ENCODE measurements around the gene E4F1.
"Not testable (repeated sequence)": the region's sequence is repeated elsewhere in the genome, so short reads cannot be mapped to it uniquely, and the experiment has no call there.

Gene E4F1

DNA sequence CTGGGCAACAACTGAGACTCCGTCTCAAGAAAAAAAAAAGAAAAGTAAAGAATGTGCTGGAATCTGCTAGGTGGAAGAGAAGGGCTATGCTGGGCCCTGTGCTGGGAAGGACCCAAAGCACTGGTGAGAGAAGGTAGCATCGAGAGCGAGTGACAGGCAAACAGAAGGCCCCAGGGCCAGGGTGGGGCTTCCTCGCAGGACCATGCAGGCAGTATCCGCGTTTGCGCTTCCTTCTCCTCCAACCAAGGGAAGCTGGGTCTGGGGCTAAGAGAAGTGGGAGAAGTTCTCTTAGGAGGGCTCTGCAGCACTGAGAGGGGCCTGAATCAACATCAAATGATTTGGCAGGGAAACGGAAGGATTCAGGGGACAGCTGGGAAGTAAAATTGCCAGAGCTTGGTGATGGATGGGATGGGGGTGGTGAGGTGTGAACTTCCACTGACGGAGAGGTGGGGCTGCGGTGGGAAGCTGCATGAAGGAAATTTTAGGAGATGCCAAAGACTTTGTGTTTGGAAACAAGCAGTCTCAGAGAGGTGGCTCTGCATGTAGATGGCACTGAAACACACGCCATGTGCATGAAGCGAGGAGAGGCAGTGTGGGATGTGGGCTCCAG, 33.2 kb downstream of the E4F1 start:
- Histone ChIP-seq H3K9ac (no peak overlapping the region), H3K36me3 (ENCODE audit: control insufficient read depth, insufficient read depth, low read length) (no peaks in the 10 kb centered on the region), H3K4me3 (ENCODE audit: low read depth, low read length) (no peak overlapping the region), H3K9me3 (ENCODE audit: control insufficient read depth, low read length) (no peaks in the 10 kb centered on the region), H3K4me2 (ENCODE audit: low read length) (no peak overlapping the region), H2AFZ (no peak overlapping the region), H3K27ac (no peak overlapping the region), H3K4me1 (peaks cover 5% of the 10 kb centered on the region), H3K79me2 (peaks cover 2% of the 10 kb centered on the region), H3K27me3 (ENCODE audit: control insufficient read depth, insufficient read depth, low read length) (no peaks in the 10 kb centered on the region)
- no peak for TF ChIP-seq CTCF (IDR thresholded peaks at IDR 0.05)

DNA sequence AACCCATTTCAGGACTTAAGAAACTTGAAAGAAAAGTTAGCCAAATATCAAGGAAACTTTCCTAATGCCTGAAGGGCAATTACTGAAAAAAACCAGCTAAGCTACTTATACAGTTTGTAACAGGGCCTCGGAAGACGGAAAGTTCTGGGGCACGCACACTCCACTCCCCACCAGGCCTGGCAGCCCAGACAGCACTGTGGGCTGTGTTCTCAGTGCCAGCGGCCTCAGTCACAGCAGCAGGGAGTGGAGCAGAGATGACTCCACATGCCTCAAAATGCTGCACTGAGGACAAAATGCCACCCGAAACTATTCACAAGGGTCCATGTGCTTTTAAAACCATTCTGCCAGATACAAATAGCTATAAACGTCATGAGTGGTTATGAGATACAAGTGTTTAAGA, 34.3 kb downstream of the E4F1 start:
- H3K27me3 ChIP-seq (ENCODE audit: control insufficient read depth, insufficient read depth, low read length) = no peaks in the 10 kb centered on the region
- H2AFZ ChIP-seq = no peak overlapping the region
- H3K4me3 ChIP-seq (ENCODE audit: low read depth, low read length) = no peak overlapping the region
- peaks cover 2% of the 10 kb centered on the region for H3K79me2 ChIP-seq
- no peak overlapping the region for H3K27ac ChIP-seq
- H3K4me2 ChIP-seq (ENCODE audit: low read length) = no peak overlapping the region
- no peak for TF ChIP-seq CTCF (IDR thresholded peaks at IDR 0.05)
- H3K36me3 ChIP-seq (ENCODE audit: control insufficient read depth, insufficient read depth, low read length) = no peaks in the 10 kb centered on the region
- no peaks in the 10 kb centered on the region for H3K9me3 ChIP-seq (ENCODE audit: control insufficient read depth, low read length)
- no peaks in the 10 kb centered on the region for H3K4me1 ChIP-seq
- H3K9ac ChIP-seq = no peak overlapping the region

GRCh38 chr16:2258530-2258929, 35.1 kb downstream of the E4F1 start:
- H3K36me3 ChIP-seq (ENCODE audit: control insufficient read depth, insufficient read depth, low read length); H2AFZ ChIP-seq; H3K27ac ChIP-seq: not testable (repeated sequence)

GRCh38 chr16:2260250-2260649, 36.9 kb downstream of the E4F1 start:
- no peak for TF ChIP-seq CTCF (IDR thresholded peaks at IDR 0.05)
- Histone ChIP-seq H3K4me1 (no peaks in the 10 kb centered on the region), H3K27ac (no peak overlapping the region), H3K27me3 (ENCODE audit: control insufficient read depth, insufficient read depth, low read length) (no peaks in the 10 kb centered on the region), H2AFZ (no peak overlapping the region), H3K9ac (no peak overlapping the region), H3K9me3 (ENCODE audit: control insufficient read depth, low read length) (no peaks in the 10 kb centered on the region), H3K79me2 (peaks cover 6% of the 10 kb centered on the region), H3K4me3 (ENCODE audit: low read depth, low read length) (no peak overlapping the region), H3K36me3 (ENCODE audit: control insufficient read depth, insufficient read depth, low read length) (no peaks in the 10 kb centered on the region), H3K4me2 (ENCODE audit: low read length) (no peak overlapping the region)

More at GRCh38 chr16:2258530-2258929, 35.1 kb downstream of the E4F1 start:
- H3K9ac ChIP-seq; H3K4me2 ChIP-seq (ENCODE audit: low read length); H3K9me3 ChIP-seq (ENCODE audit: control insufficient read depth, low read length); H3K4me1 ChIP-seq; H3K79me2 ChIP-seq; H3K27me3 ChIP-seq (ENCODE audit: control insufficient read depth, insufficient read depth, low read length); H3K4me3 ChIP-seq (ENCODE audit: low read depth, low read length): not testable (repeated sequence)

DNA sequence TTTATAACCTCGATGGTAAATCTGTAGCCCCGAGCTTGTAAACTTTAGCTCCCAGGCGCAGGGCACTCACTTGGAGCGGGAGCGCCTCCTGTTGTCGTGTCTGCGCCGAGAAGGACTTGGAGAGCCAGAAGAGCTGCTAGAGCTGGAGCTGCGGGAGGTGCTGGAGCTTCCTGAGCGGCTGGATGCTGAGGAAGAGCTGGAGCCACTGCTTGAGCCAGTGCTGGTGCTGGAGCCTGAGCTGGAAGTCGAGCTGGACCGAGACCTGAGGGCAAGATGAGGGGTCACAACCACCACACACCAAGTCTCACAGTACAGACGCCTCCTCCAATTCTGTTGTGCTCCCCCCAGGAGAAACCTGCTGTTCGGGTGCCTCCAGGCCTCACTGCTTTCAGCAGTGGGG, 39.6 kb downstream of the E4F1 start:
- not testable (repeated sequence) for H3K9ac ChIP-seq; H3K4me3 ChIP-seq (ENCODE audit: low read depth, low read length); H3K27ac ChIP-seq; H3K4me2 ChIP-seq (ENCODE audit: low read length); H3K9me3 ChIP-seq (ENCODE audit: control insufficient read depth, low read length); H3K27me3 ChIP-seq (ENCODE audit: control insufficient read depth, insufficient read depth, low read length); H3K36me3 ChIP-seq (ENCODE audit: control insufficient read depth, insufficient read depth, low read length); H3K4me1 ChIP-seq; H2AFZ ChIP-seq
- H3K79me2 ChIP-seq = peaks cover 15% of the 10 kb centered on the region

DNA sequence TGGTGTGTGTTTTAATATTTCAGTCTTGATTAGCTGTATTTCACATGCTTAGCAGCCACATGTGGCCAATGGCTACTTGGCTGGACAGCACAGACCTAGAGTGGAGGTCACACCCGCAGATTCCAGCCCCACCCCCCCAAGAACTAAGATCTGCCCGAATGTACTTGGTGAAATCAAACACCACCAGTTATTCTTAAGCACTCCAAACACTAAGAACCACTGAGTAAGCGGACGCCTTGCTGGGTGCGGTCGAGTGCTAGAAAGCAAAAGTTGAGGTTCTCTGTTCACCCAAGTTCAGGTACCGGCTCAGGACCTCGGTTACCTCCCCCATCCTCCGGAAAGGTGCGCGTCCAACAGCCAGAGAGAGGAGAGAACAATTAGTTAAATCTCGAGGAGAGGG, 43.5 kb downstream of the E4F1 start:
- H3K36me3 ChIP-seq (ENCODE audit: control insufficient read depth, insufficient read depth, low read length); H3K27me3 ChIP-seq (ENCODE audit: control insufficient read depth, insufficient read depth, low read length); H2AFZ ChIP-seq; H3K9me3 ChIP-seq (ENCODE audit: control insufficient read depth, low read length); H3K27ac ChIP-seq; H3K9ac ChIP-seq; H3K4me1 ChIP-seq: not testable (repeated sequence)
- Histone ChIP-seq H3K4me2 (ENCODE audit: low read length) (peak overlapping the region; percentile 92), H3K4me3 (ENCODE audit: low read depth, low read length) (peak overlapping the region; percentile 99), H3K79me2 (peaks cover 17% of the 10 kb centered on the region)

- H2AFZ ChIP-seq = peak overlapping the region; percentile 95
- peaks cover 17% of the 10 kb centered on the region for H3K79me2 ChIP-seq
- H3K4me1 ChIP-seq; H3K36me3 ChIP-seq (ENCODE audit: control insufficient read depth, insufficient read depth, low read length); H3K27me3 ChIP-seq (ENCODE audit: control insufficient read depth, insufficient read depth, low read length); H3K9me3 ChIP-seq (ENCODE audit: control insufficient read depth, low read length): not testable (repeated sequence)
- peak overlapping the region; percentile 99 for H3K4me3 ChIP-seq (ENCODE audit: low read depth, low read length)
- peak overlapping the region; percentile 92 for H3K4me2 ChIP-seq (ENCODE audit: low read length)
- H3K27ac ChIP-seq = peak overlapping the region; percentile 92
- peak overlapping the region; percentile 47 for H3K9ac ChIP-seq
These were observed 44.1 kb downstream of the E4F1 start for GRCh38 chr16:2267505-2267912.

Data from parathyroid adenoma (tissue), 2 donors.